WTC11 (cell line): Measurements from ENCODE around the gene NAP1L5. TPM values are rescaled to one million over a fixed set of nuclear protein-coding genes. Genes with fewer than 3 reads are reported as not detected.

Experiments
- ATAC-seq: fragments of 200-7000 bp; cut with Tn5 transposase; 2 replicates; pipeline ENCODE4 v1.10.0; 2021; ENCODE audit warnings: mild to moderate bottlenecking, moderate library complexity
- CTCF ChIA-PET: fragments of 300-600 bp; sonication (Branson Sonifier 250); formaldehyde crosslinking; loops from one replicate; lab custom pipeline; 2021; ENCODE audit warnings: antibody characterized with exemption; lab: Charles Lee
- POLR2A ChIA-PET: fragments of 350-600 bp; sonication (Branson Sonifier 250); formaldehyde crosslinking; loops from one replicate; lab custom pipeline; 2021; ENCODE audit warnings: antibody characterized with exemption; lab: Charles Lee
- DNase-seq: peaks from one replicate; pipeline ENCODE4 v3.0.0; 2021; ENCODE audit warnings: low spot score
- H3K27ac Mint-ChIP-seq: 2 replicates; pipeline ENCODE4 v1.8.0; 2021; ENCODE audit warnings: mixed read lengths
- H3K27me3 Mint-ChIP-seq: 2 replicates; pipeline ENCODE4 v1.8.0; 2021; ENCODE audit warnings: low read depth, mild to moderate bottlenecking, moderate library complexity, mixed read lengths
- H3K36me3 Mint-ChIP-seq: 2 replicates; pipeline ENCODE4 v1.8.0; 2021; ENCODE audit warnings: mixed read lengths
- H3K4me1 Mint-ChIP-seq: 2 replicates; pipeline ENCODE4 v1.8.0; 2022; ENCODE audit warnings: mixed read lengths
- H3K4me3 Mint-ChIP-seq: 2 replicates; pipeline ENCODE4 v1.8.0; 2021; ENCODE audit warnings: mild to moderate bottlenecking, moderate library complexity, mixed read lengths
- H3K9me3 Mint-ChIP-seq: 2 replicates; pipeline ENCODE4 v1.8.0; 2021; ENCODE audit warnings: mixed read lengths
- CBFB ChIP-seq: sonication (generic); formaldehyde crosslinking; IDR thresholded peaks from 2 replicates; pipeline ENCODE4 v1.8.1; 2022; ENCODE audit warnings: mild to moderate bottlenecking, low read depth, missing genetic modification reagents
- CREM ChIP-seq: sonication (generic); formaldehyde crosslinking; IDR thresholded peaks from 2 replicates; pipeline ENCODE4 v1.8.1; 2022; ENCODE audit warnings: mild to moderate bottlenecking, missing genetic modification reagents, moderate library complexity
- GABPB1 ChIP-seq: sonication (generic); formaldehyde crosslinking; IDR thresholded peaks from 2 replicates; pipeline ENCODE4 v1.8.1; 2023; ENCODE audit warnings: mild to moderate bottlenecking, missing genetic modification reagents
- HMGA2 ChIP-seq: fragments of 250-450 bp; sonication (Bioruptor Pico); IDR thresholded peaks from 2 replicates; pipeline ENCODE4 v1.4.0; 2021; ENCODE audit warnings: mild to moderate bottlenecking, moderate library complexity
- MXD4 ChIP-seq: fragments of 250-450 bp; sonication (Bioruptor Pico); IDR thresholded peaks from 2 replicates; pipeline ENCODE4 v1.8.0; 2021; ENCODE audit warnings: mild to moderate bottlenecking, moderate library complexity, borderline replicate concordance
- NFE2L1 ChIP-seq: sonication (generic); formaldehyde crosslinking; IDR thresholded peaks from 2 replicates; pipeline ENCODE4 v1.8.1; 2023; ENCODE audit warnings: missing genetic modification reagents
- NR3C1 ChIP-seq: sonication (generic); formaldehyde crosslinking; conservative IDR thresholded peaks from 2 replicates; pipeline ENCODE4 v1.8.1; 2023; ENCODE audit warnings: low read depth, mild to moderate bottlenecking, missing genetic modification reagents
- OVOL2 ChIP-seq: fragments of 250-450 bp; sonication (Bioruptor Pico); IDR thresholded peaks from 2 replicates; pipeline ENCODE4 v1.9.0; 2021; ENCODE audit warnings: mild to moderate bottlenecking, borderline replicate concordance
- PRRX2 ChIP-seq: fragments of 250-450 bp; sonication (Bioruptor Pico); IDR thresholded peaks from 2 replicates; pipeline ENCODE4 v1.8.0; 2021; ENCODE audit warnings: mild to moderate bottlenecking
- ZNF232 ChIP-seq: sonication (generic); formaldehyde crosslinking; IDR thresholded peaks from 2 replicates; pipeline ENCODE4 v1.8.0; 2022; ENCODE audit warnings: mild to moderate bottlenecking, missing genetic modification reagents
- ZNF317 ChIP-seq: sonication (generic); formaldehyde crosslinking; IDR thresholded peaks from 2 replicates; pipeline ENCODE4 v1.8.1; 2023; ENCODE audit warnings: low read depth, mild to moderate bottlenecking, moderate library complexity, missing genetic modification reagents, borderline replicate concordance
- ZNF416 ChIP-seq: fragments of 250-450 bp; sonication (Bioruptor Pico); IDR thresholded peaks from 2 replicates; pipeline ENCODE4 v1.9.0; 2021; ENCODE audit warnings: mild to moderate bottlenecking, inconsistent platforms
- ZNF671 ChIP-seq: fragments of 250-450 bp; sonication (Bioruptor Pico); IDR thresholded peaks from 2 replicates; pipeline ENCODE4 v1.8.0; 2021; ENCODE audit warnings: mild to moderate bottlenecking
- total RNA-seq: library from RNA; stranded (reverse); gene quantifications from 3 replicates; pipeline ENCODE4 v1.2.3, GENCODE V29; 2021
- TF ChIP-seq, protein P1 (sequence below): sonication (generic); formaldehyde crosslinking; IDR thresholded peaks from 2 replicates; pipeline ENCODE4 v1.8.1; 2023; ENCODE audit warnings: mild to moderate bottlenecking, missing genetic modification reagents
- TF ChIP-seq, protein P2 (sequence below): sonication (generic); formaldehyde crosslinking; IDR thresholded peaks from 2 replicates; pipeline ENCODE4 v1.8.1; 2023; ENCODE audit warnings: mild to moderate bottlenecking, missing genetic modification reagents
- TF ChIP-seq, protein P3 (sequence below): fragments of 250-450 bp; sonication (Bioruptor Pico); IDR thresholded peaks from 2 replicates; pipeline ENCODE4 v1.9.0; 2021; ENCODE audit warnings: mild to moderate bottlenecking
- TF ChIP-seq, protein P4 (sequence below): sonication (generic); formaldehyde crosslinking; IDR thresholded peaks from 2 replicates; pipeline ENCODE4 v1.8.0; 2022; ENCODE audit warnings: mild to moderate bottlenecking, missing genetic modification reagents
- TF ChIP-seq, protein P5 (sequence below): sonication (generic); formaldehyde crosslinking; IDR thresholded peaks from 2 replicates; pipeline ENCODE4 v1.8.1; 2022; ENCODE audit warnings: low read depth, mild to moderate bottlenecking, moderate library complexity, missing genetic modification reagents, borderline replicate concordance
- TF ChIP-seq, protein P6 (sequence below): sonication (generic); formaldehyde crosslinking; IDR thresholded peaks from 2 replicates; pipeline ENCODE4 v1.8.1; 2023; ENCODE audit warnings: mild to moderate bottlenecking, missing genetic modification reagents, borderline replicate concordance
- TF ChIP-seq, protein P7 (sequence below): fragments of 250-450 bp; sonication (Bioruptor Pico); IDR thresholded peaks from 2 replicates; pipeline ENCODE4 v1.9.0; 2021; ENCODE audit warnings: moderate library complexity, mild to moderate bottlenecking, inconsistent platforms, borderline replicate concordance
- TF ChIP-seq, protein P8 (sequence below): fragments of 200-600 bp; IDR thresholded peaks from 2 replicates; pipeline ENCODE4 v1.8.0; 2022; ENCODE audit warnings: antibody characterized with exemption

Gene NAP1L5
- total RNA-seq, 1 experiment from 2014 or later: 3.3 TPM

DNA sequence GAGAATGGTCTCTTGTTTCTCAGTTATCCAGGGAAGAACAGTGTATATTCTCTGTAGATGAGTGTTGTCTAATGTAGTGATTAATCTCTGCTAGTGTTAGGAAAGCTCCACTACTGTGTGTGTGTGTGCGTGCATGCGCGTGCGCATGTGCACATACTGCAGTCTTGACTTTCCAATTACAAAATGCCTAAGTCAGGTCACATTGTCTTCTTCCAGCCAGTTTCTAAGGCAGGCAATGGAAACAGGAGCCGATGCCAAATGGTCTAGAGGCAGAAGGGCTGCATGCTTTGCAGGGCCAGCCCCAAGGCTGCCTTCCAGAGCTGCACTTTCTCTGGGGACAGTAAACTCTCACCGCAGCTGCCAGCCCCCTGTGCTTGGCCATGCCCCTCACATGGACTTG is 30.5 kb upstream of the NAP1L5 start (continued):
- TF ChIP-seq, protein P1, sequence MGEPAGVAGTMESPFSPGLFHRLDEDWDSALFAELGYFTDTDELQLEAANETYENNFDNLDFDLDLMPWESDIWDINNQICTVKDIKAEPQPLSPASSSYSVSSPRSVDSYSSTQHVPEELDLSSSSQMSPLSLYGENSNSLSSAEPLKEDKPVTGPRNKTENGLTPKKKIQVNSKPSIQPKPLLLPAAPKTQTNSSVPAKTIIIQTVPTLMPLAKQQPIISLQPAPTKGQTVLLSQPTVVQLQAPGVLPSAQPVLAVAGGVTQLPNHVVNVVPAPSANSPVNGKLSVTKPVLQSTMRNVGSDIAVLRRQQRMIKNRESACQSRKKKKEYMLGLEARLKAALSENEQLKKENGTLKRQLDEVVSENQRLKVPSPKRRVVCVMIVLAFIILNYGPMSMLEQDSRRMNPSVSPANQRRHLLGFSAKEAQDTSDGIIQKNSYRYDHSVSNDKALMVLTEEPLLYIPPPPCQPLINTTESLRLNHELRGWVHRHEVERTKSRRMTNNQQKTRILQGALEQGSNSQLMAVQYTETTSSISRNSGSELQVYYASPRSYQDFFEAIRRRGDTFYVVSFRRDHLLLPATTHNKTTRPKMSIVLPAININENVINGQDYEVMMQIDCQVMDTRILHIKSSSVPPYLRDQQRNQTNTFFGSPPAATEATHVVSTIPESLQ (CRISPR knock-in tag): no peak
- TF ChIP-seq, protein P2, sequence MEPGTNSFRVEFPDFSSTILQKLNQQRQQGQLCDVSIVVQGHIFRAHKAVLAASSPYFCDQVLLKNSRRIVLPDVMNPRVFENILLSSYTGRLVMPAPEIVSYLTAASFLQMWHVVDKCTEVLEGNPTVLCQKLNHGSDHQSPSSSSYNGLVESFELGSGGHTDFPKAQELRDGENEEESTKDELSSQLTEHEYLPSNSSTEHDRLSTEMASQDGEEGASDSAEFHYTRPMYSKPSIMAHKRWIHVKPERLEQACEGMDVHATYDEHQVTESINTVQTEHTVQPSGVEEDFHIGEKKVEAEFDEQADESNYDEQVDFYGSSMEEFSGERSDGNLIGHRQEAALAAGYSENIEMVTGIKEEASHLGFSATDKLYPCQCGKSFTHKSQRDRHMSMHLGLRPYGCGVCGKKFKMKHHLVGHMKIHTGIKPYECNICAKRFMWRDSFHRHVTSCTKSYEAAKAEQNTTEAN (CRISPR knock-in tag): no peak
- TF ChIP-seq, protein P3, sequence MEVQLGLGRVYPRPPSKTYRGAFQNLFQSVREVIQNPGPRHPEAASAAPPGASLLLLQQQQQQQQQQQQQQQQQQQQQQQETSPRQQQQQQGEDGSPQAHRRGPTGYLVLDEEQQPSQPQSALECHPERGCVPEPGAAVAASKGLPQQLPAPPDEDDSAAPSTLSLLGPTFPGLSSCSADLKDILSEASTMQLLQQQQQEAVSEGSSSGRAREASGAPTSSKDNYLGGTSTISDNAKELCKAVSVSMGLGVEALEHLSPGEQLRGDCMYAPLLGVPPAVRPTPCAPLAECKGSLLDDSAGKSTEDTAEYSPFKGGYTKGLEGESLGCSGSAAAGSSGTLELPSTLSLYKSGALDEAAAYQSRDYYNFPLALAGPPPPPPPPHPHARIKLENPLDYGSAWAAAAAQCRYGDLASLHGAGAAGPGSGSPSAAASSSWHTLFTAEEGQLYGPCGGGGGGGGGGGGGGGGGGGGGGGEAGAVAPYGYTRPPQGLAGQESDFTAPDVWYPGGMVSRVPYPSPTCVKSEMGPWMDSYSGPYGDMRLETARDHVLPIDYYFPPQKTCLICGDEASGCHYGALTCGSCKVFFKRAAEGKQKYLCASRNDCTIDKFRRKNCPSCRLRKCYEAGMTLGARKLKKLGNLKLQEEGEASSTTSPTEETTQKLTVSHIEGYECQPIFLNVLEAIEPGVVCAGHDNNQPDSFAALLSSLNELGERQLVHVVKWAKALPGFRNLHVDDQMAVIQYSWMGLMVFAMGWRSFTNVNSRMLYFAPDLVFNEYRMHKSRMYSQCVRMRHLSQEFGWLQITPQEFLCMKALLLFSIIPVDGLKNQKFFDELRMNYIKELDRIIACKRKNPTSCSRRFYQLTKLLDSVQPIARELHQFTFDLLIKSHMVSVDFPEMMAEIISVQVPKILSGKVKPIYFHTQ (CRISPR knock-in tag): no peak

DNA sequence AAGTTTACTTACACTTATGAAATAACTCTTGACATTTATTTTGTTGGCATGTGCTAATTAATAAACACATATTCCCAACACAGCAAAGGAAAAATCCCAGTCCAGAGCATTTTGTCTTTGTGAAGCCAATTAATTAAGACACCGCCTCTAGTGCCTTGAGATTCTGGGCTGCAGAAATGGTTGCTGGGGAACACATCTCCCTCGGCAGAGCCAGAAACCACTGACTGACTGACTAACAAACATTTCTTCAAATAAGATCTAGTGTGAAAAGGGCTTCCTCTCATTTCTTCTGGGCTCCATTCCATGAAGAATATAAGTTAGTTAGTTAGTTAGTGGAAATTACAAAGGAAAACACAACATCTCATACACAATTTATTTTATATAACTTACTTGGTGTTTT is 28.4 kb upstream of the NAP1L5 start:
- Mint-ChIP-seq H3K36me3 (peaks cover 24% of the 10 kb centered on the region), H3K4me1 (peaks cover 7% of the 10 kb centered on the region), H3K4me3 (no peak overlapping the region), H3K27me3 (no peaks in the 10 kb centered on the region), H3K9me3 (no peaks in the 10 kb centered on the region), H3K27ac (no peak overlapping the region)
- CTCF ChIA-PET: interaction anchor here (1.2 to 3.2 kb wide), 4 partner anchors 14 to 186 kb away, joined by 3 to 9 read pairs (median 7); no protein-coding TSS in a partner anchor
- ATAC-seq (no peak), DNase-seq (no peak)
- POLR2A ChIA-PET: interaction anchor here (0.8 kb wide), 1 partner anchor 13 kb away, joined by 3 read pairs; no protein-coding TSS in a partner anchor
- TF ChIP-seq ZNF232 (CRISPR knock-in tag): no peak
- TF ChIP-seq HMGA2: no peak
- TF ChIP-seq, protein P4, sequence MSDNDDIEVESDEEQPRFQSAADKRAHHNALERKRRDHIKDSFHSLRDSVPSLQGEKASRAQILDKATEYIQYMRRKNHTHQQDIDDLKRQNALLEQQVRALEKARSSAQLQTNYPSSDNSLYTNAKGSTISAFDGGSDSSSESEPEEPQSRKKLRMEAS (CRISPR knock-in tag): no peak
- TF ChIP-seq MXD4 (CRISPR knock-in tag): no peak
- TF ChIP-seq OVOL2: no peak
- no peak for TF ChIP-seq NR3C1
- TF ChIP-seq GABPB1: no peak
- no peak for TF ChIP-seq ZNF416 (CRISPR knock-in tag)
- TF ChIP-seq NFE2L1 (CRISPR knock-in tag): no peak
- TF ChIP-seq, protein P5, sequence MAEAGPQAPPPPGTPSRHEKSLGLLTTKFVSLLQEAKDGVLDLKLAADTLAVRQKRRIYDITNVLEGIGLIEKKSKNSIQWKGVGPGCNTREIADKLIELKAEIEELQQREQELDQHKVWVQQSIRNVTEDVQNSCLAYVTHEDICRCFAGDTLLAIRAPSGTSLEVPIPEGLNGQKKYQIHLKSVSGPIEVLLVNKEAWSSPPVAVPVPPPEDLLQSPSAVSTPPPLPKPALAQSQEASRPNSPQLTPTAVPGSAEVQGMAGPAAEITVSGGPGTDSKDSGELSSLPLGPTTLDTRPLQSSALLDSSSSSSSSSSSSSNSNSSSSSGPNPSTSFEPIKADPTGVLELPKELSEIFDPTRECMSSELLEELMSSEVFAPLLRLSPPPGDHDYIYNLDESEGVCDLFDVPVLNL: no peak
- no peak for TF ChIP-seq CREM
- TF ChIP-seq CBFB: no peak
- TF ChIP-seq, protein P6, sequence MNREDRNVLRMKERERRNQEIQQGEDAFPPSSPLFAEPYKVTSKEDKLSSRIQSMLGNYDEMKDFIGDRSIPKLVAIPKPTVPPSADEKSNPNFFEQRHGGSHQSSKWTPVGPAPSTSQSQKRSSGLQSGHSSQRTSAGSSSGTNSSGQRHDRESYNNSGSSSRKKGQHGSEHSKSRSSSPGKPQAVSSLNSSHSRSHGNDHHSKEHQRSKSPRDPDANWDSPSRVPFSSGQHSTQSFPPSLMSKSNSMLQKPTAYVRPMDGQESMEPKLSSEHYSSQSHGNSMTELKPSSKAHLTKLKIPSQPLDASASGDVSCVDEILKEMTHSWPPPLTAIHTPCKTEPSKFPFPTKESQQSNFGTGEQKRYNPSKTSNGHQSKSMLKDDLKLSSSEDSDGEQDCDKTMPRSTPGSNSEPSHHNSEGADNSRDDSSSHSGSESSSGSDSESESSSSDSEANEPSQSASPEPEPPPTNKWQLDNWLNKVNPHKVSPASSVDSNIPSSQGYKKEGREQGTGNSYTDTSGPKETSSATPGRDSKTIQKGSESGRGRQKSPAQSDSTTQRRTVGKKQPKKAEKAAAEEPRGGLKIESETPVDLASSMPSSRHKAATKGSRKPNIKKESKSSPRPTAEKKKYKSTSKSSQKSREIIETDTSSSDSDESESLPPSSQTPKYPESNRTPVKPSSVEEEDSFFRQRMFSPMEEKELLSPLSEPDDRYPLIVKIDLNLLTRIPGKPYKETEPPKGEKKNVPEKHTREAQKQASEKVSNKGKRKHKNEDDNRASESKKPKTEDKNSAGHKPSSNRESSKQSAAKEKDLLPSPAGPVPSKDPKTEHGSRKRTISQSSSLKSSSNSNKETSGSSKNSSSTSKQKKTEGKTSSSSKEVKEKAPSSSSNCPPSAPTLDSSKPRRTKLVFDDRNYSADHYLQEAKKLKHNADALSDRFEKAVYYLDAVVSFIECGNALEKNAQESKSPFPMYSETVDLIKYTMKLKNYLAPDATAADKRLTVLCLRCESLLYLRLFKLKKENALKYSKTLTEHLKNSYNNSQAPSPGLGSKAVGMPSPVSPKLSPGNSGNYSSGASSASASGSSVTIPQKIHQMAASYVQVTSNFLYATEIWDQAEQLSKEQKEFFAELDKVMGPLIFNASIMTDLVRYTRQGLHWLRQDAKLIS (CRISPR knock-in tag): no peak
- no peak for TF ChIP-seq ZNF671
- no peak for TF ChIP-seq PRRX2 (CRISPR knock-in tag)
- TF ChIP-seq, protein P7, sequence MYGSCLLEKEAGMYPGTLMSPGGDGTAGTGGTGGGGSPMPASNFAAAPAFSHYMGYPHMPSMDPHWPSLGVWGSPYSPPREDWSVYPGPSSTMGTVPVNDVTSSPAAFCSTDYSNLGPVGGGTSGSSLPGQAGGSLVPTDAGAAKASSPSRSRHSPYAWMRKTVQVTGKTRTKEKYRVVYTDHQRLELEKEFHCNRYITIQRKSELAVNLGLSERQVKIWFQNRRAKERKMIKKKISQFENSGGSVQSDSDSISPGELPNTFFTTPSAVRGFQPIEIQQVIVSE (CRISPR knock-in tag): no peak
- TF ChIP-seq ZNF317 (CRISPR knock-in tag): no peak
- TF ChIP-seq, protein P8, sequence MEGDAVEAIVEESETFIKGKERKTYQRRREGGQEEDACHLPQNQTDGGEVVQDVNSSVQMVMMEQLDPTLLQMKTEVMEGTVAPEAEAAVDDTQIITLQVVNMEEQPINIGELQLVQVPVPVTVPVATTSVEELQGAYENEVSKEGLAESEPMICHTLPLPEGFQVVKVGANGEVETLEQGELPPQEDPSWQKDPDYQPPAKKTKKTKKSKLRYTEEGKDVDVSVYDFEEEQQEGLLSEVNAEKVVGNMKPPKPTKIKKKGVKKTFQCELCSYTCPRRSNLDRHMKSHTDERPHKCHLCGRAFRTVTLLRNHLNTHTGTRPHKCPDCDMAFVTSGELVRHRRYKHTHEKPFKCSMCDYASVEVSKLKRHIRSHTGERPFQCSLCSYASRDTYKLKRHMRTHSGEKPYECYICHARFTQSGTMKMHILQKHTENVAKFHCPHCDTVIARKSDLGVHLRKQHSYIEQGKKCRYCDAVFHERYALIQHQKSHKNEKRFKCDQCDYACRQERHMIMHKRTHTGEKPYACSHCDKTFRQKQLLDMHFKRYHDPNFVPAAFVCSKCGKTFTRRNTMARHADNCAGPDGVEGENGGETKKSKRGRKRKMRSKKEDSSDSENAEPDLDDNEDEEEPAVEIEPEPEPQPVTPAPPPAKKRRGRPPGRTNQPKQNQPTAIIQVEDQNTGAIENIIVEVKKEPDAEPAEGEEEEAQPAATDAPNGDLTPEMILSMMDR: no peak
